GM12878 (cell line): ENCODE data around the gene TRPC1. TPM values are rescaled to one million over a fixed set of nuclear protein-coding genes. Genes with fewer than 3 reads are reported as not detected.

Source experiments
- ATAC-seq: fragments of 200-7000 bp; cut with Tn5 transposase; 3 replicates; pipeline ENCODE4 v1.9.1; 2020; ENCODE audit warnings: mild to moderate bottlenecking, moderate library complexity
- BruUV-seq: library from RNA; stranded (reverse); fragments of 400-500 nt; replicated peaks from 2 replicates; lab custom pipeline; 2021; lab: Mats Ljungman, UMichigan
- CTCF ChIA-PET: fragments of 300-600 bp; sonication (Branson Sonifier 250); formaldehyde crosslinking; extraction: SDS; loops from one replicate; lab custom pipeline; 2021; ENCODE audit warnings: inconsistent platforms; lab: Yijun Ruan, JAX
- POLR2A ChIA-PET: fragments of 350-600 bp; formaldehyde crosslinking; extraction: SDS; loops from one replicate; lab custom pipeline; 2021; ENCODE audit warnings: inconsistent platforms; lab: Charles Lee
- RAD21 ChIA-PET: fragments of 300-600 bp; sonication (Branson Sonifier 250); formaldehyde crosslinking; loops from one replicate; lab custom pipeline; 2023; ENCODE audit warnings: antibody characterized with exemption; ENCODE audit not compliant: unreplicated experiment; lab: Charles Lee
- SMC1A ChIA-PET: fragments of 300-600 bp; sonication (Branson Sonifier 250); formaldehyde crosslinking; loops from one replicate; lab custom pipeline; 2023; ENCODE audit not compliant: unreplicated experiment, uncharacterized antibody; lab: Charles Lee
- DNase-seq: peaks from one replicate; pipeline ENCODE4 v3.0.0-alpha.2; 2011; ENCODE audit warnings: low read depth, low spot score
- FAIRE-seq: peaks from 3 replicates; lab custom pipeline; 2011; peaks lifted over from hg19 to GRCh38; lab: Jason Lieb, UNC
- H2AFZ ChIP-seq: 2 replicates; pipeline ENCODE4 v1.6.0; 2011; ENCODE audit warnings: low read depth, low read length, control low read depth; ENCODE audit not compliant: control insufficient read depth
- H3K27ac ChIP-seq: 2 replicates; pipeline ENCODE4 v1.5.1; 2011; ENCODE audit warnings: control low read depth; ENCODE audit not compliant: control insufficient read depth, insufficient read depth
- H3K27me3 ChIP-seq, 2 experiments: replicated peaks in 1 of 2; 2 replicates each; pipeline versions ENCODE4 v1.6.0 to v1.6.1; 2011; ENCODE audit warnings: low read length in 1 of 2; ENCODE audit not compliant: control insufficient read depth in 2 of 2, insufficient read depth in 2 of 2
- H3K36me3 ChIP-seq, 2 experiments: 2 replicates each; pipeline ENCODE4 v1.5.1; 2011; ENCODE audit warnings: low read length in 1 of 2; ENCODE audit not compliant: control insufficient read depth in 2 of 2, insufficient read depth in 2 of 2
- H3K4me1 ChIP-seq: 2 replicates; pipeline ENCODE4 v1.6.1; 2011; ENCODE audit warnings: mild to moderate bottlenecking, low read length, moderate library complexity, mixed read lengths; ENCODE audit not compliant: control insufficient read depth, insufficient read depth
- H3K4me2 ChIP-seq: 2 replicates; pipeline ENCODE4 v1.6.0; 2011; ENCODE audit warnings: control low read depth; ENCODE audit not compliant: control insufficient read depth, insufficient read depth
- H3K4me3 ChIP-seq: fragments of 200-600 bp; sonication (generic); 2 replicates; pipeline ENCODE4 v1.5.1; 2016
- H3K79me2 ChIP-seq: 2 replicates; pipeline ENCODE4 v1.6.0; 2011; ENCODE audit warnings: low read length; ENCODE audit not compliant: control insufficient read depth, insufficient read depth
- H3K9ac ChIP-seq: 2 replicates; pipeline ENCODE4 v1.8.0; 2011; ENCODE audit warnings: low read length, control low read depth, mixed read lengths; ENCODE audit not compliant: control insufficient read depth, insufficient read depth
- H3K9me3 ChIP-seq: replicated peaks from 3 replicates; pipeline ENCODE4 v1.5.1; 2011; ENCODE audit warnings: mild to moderate bottlenecking, low read length; ENCODE audit not compliant: control insufficient read depth, insufficient read depth
- H4K20me1 ChIP-seq: 2 replicates; pipeline ENCODE4 v1.6.0; 2011; ENCODE audit not compliant: control insufficient read depth, insufficient read depth
- CHD1 ChIP-seq: IDR thresholded peaks from 2 replicates; pipeline ENCODE4 v1.6.1; 2012; ENCODE audit warnings: low read depth, low read length, improper control_type of control experiment
- JUNB ChIP-seq: IDR thresholded peaks from 2 replicates; pipeline ENCODE4 v1.6.1; 2016; ENCODE audit warnings: antibody characterized with exemption, mild to moderate bottlenecking
- PAX5 ChIP-seq: IDR thresholded peaks from 2 replicates; pipeline ENCODE4 v1.6.1; 2011; ENCODE audit warnings: low read depth, low read length, borderline replicate concordance
- POLR2A ChIP-seq: IDR thresholded peaks from 2 replicates; pipeline ENCODE4 v1.6.1; 2011; ENCODE audit warnings: low read depth, mild to moderate bottlenecking, low read length
- POLR2AphosphoS5 ChIP-seq: IDR thresholded peaks from 2 replicates; pipeline ENCODE4 v1.6.1; 2011; ENCODE audit warnings: mild to moderate bottlenecking, low read length, inconsistent platforms
- POU2F2 ChIP-seq: IDR thresholded peaks from 3 replicates; pipeline ENCODE4 v1.6.1; 2011; ENCODE audit warnings: low read depth, mild to moderate bottlenecking, low read length, borderline replicate concordance
- SREBF1 ChIP-seq: IDR thresholded peaks from 2 replicates; pipeline ENCODE4 v1.6.1; 2012; ENCODE audit warnings: mild to moderate bottlenecking, low read length
- SRF ChIP-seq, 2 experiments: IDR thresholded peaks; 2 replicates each; pipeline ENCODE4 v1.6.1; 2011; ENCODE audit warnings: low read depth in 2 of 2, low read length in 2 of 2, mild to moderate bottlenecking in 1 of 2, moderate library complexity in 1 of 2
- ZNF24 ChIP-seq: fragments of 450-650 bp; IDR thresholded peaks from 2 replicates; pipeline ENCODE4 v1.6.1; 2017; ENCODE audit warnings: antibody characterized with exemption, mild to moderate bottlenecking
- ZNF622 ChIP-seq: fragments of 450-650 bp; IDR thresholded peaks from 2 replicates; pipeline ENCODE4 v1.6.1; 2017; ENCODE audit warnings: mild to moderate bottlenecking, inconsistent platforms
- WGBS: methylation state at CpG from one replicate; pipeline ENCODE4 v1.1.6; 2016; ENCODE audit warnings: low lambda C conversion rate; ENCODE audit not compliant: insufficient replicate concordance, insufficient coverage; ENCODE audit errors: missing lambda C conversion rate; 5-methylcytosine and 5-hydroxymethylcytosine counted together
- in situ Hi-C: fragments of 300-500 bp; cut with MboI; formaldehyde crosslinking; loops from 9 replicates; pipeline ENCODE4 v1.14.3; 2018; ENCODE audit warnings: mixed read lengths
- intact Hi-C: fragments of 100-400 bp; cut with micrococcal nuclease; formaldehyde crosslinking; loops from one replicate; pipeline ENCODE4 v1.14.2; 2022; ENCODE audit not compliant: unreplicated experiment
- polyA plus RNA-seq, 11 experiments: library from polyadenylated mRNA; depleted of rRNA in 4 of 11; unstranded in 6 of 11; stranded (reverse) in 5 of 11; fragments of >200 nt; fragmentation: Nextera tagmentation in 4 of 11; fragmentation: Illumina TruSeq in 1 of 11; extraction: Ambion mirVana in 4 of 11; extraction: Trizol in 1 of 11; gene quantifications; 1 replicate in 1 of 11; 2 replicates in 10 of 11; pipeline versions ENCODE4 v1.2.1 to v1.2.3, GENCODE V29; 2011 to 2016; ENCODE audit warnings: inconsistent platforms in 2 of 11, missing spikeins in 2 of 11, low read depth in 1 of 11
- total RNA-seq, 4 experiments: library from RNA; depleted of rRNA in 3 of 4; stranded (reverse); fragments of >200 nt in 3 of 4; fragmentation: Illumina TruSeq in 1 of 4; extraction: Trizol in 1 of 4; gene quantifications; 2 replicates each; pipeline versions ENCODE4 v1.2.1 to v1.2.3, GENCODE V29; 2013 to 2021
- TF ChIP-seq, protein P1 (sequence below): fragments of 150-350 bp; IDR thresholded peaks from 2 replicates; pipeline ENCODE4 v1.6.1; 2014; ENCODE audit warnings: mild to moderate bottlenecking, low read depth, low read length

TRPC1 gene
- total and polyA plus RNA-seq, 10 of the 15 experiments (the other 5 are each of a cell fraction or from before 2014, with no cell fraction given): 0.05 to 2.9 (median 0.17) TPM

DNA sequence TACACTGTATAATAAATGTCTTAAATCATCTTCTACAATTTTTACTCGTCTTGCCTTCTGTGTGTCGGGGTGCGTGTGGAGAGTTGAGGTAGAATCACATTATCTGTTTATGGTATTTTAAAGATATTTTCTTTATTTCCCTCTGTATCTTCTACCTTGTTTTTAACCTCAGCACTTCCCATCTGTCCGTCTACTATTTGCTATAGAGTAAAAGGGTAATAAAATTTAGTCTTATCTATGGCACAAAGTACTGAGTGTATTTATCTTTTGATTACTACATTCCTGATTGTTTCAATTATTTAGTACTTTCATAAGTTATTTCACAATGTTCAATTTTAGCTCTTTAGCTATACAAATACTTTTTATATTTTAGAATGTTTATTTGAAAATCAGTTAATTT, 62.2 kb downstream of the TRPC1 start:
- intact Hi-C loops: no loop called here
- FAIRE-seq (no peak), ATAC-seq (no peak), DNase-seq (no peak)
- WGBS: 54% methylated on average over 4 of the region's 4 CpGs
- ChIA-PET POLR2A (no interaction called here), SMC1A (no interaction called here), RAD21 (no interaction called here)
- H4K20me1 ChIP-seq: no peaks in the 10 kb centered on the region
- H3K27ac ChIP-seq: no peak overlapping the region
- no peak overlapping the region for H3K4me2 ChIP-seq
- BruUV-seq: no TSS peak
- no peaks in the 10 kb centered on the region for H3K9me3 ChIP-seq
- in situ Hi-C loops: no loop called here
- H3K4me1 ChIP-seq: no peaks in the 10 kb centered on the region
- H3K79me2 ChIP-seq: no peaks in the 10 kb centered on the region
- no peak overlapping the region for H2AFZ ChIP-seq
- TF ChIP-seq POU2F2 (no peak), SREBF1 (no peak), CHD1 (no peak), ZNF24 (no peak), ZNF622 (no peak), SRF (IDR thresholded peaks at IDR 0.05; ENCODE audit: low read depth in 2 of 2, low read length in 2 of 2) (no peak), PAX5 (no peak), POLR2AphosphoS5 (no peak), JUNB (no peak), POLR2A (no peak)
- TF ChIP-seq, protein P1, sequence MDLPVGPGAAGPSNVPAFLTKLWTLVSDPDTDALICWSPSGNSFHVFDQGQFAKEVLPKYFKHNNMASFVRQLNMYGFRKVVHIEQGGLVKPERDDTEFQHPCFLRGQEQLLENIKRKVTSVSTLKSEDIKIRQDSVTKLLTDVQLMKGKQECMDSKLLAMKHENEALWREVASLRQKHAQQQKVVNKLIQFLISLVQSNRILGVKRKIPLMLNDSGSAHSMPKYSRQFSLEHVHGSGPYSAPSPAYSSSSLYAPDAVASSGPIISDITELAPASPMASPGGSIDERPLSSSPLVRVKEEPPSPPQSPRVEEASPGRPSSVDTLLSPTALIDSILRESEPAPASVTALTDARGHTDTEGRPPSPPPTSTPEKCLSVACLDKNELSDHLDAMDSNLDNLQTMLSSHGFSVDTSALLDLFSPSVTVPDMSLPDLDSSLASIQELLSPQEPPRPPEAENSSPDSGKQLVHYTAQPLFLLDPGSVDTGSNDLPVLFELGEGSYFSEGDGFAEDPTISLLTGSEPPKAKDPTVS: no peak
- TF ChIP-seq, all 136 proteins: peak for 0
- Histone ChIP-seq H3K36me3 (no peaks in the 10 kb centered on the region), H3K9ac (no peak overlapping the region), H3K27me3 (peaks cover 0 to 2% of the 10 kb centered on the region in 2 experiments; a peak in 1 of 4 replicates), H3K4me3 (no peak overlapping the region)
- CTCF ChIA-PET: no interaction called here
